Umbilical cord (tissue), 2 donors: ENCODE measurements around the gene EML4. TPM values are rescaled to one million over a fixed set of nuclear protein-coding genes. Genes with fewer than 3 reads are reported as not detected.
A peak's percentile ranks its signal among the peaks of the same experiment; 100 is the strongest.

Experiments used
- DNase-seq: peaks from one replicate; pipeline ENCODE4 v3.0.0-alpha.2; 2015; ENCODE audit warnings: low spot score
- total RNA-seq: library from RNA; depleted of rRNA; stranded (reverse); fragments of >200 nt; gene quantifications from one replicate; pipeline ENCODE4 v1.2.3, GENCODE V29; 2014; ENCODE audit warnings: low replicate concordance; ENCODE audit not compliant: insufficient read depth

The EML4 gene
- total RNA-seq, 1 donor from 2014 or later = 84.0 TPM

DNA sequence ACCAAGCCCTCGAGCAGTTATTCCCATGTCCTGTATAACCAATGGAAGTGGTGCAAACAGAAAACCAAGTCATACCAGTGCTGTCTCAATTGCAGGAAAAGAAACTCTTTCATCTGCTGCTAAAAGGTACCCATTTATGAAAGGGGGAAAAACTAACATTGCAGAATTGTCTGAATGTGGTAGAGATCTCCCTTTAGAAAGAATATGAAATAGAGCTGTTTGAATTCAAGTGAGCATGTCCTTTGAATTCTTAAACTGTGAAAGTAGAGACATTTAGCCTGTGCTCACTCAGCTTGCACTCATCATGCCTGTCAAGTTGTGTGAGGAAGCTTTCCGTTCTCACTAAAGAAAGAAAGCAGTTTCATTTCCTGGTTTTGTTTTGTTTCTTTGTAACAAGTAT lies 87.4 kb downstream of the EML4 start:
- DNase-seq = peak; percentile 22

DNA sequence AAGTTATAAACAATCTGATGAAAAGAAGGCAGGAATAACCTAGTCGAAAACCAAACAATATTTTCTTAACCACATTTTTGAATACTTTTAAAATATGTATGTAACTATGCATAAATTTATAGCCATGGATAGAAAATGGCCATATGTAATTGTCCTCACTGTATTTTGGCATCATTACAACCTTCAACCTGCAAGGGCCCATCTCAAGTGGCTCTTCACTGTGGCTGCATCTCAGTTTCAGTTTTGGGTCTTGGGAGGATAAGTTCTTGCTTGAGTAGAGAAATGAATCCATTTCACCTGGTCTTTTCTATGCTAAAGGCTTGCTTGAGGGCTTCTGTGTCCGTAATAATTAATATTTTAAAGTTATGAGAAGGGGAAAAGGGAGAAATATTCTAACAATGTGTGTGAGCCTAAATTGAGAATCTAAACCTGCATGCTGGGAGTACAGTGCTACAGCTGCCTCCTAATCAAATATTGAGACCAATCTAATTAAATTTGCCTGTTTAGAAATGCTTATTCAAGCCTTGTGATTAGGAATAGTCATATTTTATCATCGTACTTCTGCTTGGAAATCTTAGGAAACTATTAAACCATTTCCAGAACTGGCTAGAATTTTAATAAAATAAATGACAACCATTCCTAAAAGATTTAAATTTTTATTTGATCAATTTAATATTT lies 92.5 kb downstream of the EML4 start:
- no peak for DNase-seq

DNA sequence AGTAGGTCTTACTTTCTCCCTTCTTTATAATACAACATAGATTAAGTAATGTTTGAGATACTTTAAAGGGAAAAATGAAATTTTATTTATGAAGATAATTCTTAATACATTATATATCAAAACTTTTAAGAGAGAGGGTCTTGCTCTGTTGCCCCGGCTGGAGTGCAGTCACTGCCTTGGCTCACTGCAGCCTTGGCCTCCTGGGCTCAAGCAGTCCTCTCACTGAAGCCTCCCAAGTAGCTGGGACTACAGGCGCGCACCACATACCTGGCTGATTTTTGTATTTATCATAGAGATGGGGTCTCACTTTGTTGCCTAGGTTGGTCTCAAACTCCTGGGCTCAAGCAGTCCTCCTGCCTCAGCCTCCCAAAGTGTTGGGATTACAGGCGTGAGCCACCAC lies 97.1 kb downstream of the EML4 start:
- no peak for DNase-seq

DNA sequence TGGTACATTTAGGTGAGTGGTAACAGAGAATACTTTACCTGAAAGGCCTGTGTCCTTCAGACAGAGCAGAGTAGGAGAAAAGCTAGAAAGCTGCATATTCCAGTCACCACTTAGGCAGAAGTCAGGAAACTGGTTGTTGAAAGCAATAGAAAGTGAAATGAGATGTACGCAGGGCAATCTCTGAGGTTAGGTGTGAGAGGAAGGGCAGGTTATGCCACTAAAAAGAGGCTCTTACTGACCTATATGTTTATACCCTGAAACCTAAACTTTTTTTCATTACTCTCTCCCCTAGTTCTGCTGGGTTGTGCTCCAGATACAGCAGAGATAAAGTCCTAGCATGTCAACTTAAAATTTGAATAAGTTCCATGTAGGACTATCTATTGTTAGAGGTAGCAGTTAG lies 98.4 kb downstream of the EML4 start:
- no peak for DNase-seq

DNA sequence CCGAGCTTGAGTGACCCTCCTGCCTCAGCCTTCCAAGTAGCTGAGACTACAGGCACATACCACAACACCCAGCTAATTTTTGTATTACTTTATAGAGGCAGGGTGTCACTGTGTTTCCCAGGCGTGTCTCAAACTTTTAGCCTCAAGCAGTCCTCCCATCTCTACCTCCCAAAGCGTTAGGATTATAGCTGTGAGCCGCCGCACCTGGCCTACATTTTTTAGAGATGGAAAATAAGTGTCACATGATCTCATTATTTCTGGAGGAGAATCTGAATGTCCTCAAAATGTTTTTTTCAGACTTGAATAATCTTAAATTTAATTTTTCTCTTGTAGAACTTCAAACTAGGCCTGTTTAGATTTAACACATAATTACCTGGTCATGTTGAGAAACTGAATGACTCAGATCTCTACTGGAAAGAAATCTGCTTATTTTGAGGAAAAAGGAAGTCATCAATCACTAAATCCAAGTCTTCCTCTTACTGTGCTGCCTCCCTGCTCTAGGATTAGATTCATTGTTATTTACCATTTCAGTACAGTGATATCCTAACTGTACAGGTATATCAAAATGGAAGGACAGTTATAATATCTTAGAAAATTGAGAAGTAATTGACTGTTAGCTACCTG lies 99.5 kb downstream of the EML4 start:
- DNase-seq = no peak

DNA sequence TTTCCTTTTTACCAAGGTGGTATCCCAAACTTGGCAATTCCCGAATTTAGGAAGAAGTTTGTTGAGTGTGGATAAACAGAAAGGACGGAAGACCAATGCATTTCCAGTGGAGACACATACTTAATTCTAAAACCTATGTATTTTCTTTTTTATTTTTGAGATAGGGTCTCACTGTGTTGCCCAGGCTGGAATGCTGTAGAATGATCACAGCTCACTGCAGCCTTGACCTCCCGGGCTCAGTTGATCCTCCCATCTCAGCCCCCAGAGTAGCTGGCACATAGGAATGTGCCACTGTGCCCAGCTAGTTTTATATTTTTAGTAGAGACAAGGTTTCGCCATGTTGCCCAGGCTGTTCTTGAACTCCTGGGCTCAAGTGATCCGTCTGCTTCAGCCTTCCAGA lies 101.6 kb downstream of the EML4 start:
- DNase-seq = no peak

DNA sequence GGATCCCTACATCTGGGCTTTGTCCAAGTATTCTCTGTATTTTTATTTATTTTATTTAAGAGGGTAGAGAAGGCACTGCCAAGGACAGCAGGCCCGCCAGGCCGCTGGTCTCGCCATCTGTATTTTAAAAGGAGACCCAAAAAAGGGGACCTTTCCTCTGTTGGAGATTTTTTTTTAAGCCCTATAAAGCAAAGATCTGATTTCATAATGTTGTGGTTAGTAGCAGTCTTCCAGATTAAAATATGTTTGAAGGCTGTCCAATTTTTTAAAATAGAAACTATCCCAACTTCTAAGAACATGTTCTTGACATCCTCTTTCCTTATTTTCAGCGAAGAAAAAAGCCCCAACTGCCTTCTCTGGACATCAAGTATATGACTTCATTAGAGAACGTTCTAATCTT lies 102.1 kb downstream of the EML4 start:
- DNase-seq = peak; percentile 81

DNA sequence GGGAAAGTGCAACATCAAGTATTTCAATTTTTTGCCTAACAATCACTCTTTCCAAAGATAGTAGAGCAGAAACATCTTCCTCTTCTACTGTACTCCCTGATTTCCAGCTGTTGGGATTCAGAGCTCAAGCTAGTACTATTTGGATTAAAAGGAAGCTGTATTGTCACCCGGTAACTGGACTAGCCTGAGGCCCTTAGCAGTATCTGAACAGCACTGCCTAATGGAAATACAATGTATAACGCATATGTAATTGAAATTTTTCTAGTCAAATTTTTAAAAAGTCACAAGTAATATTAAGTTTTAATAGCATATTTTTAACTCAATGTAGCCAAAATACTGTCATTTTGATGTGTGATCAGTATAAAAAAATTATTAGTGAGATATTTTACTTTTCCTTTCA lies 105.7 kb downstream of the EML4 start:
- DNase-seq = no peak

DNA sequence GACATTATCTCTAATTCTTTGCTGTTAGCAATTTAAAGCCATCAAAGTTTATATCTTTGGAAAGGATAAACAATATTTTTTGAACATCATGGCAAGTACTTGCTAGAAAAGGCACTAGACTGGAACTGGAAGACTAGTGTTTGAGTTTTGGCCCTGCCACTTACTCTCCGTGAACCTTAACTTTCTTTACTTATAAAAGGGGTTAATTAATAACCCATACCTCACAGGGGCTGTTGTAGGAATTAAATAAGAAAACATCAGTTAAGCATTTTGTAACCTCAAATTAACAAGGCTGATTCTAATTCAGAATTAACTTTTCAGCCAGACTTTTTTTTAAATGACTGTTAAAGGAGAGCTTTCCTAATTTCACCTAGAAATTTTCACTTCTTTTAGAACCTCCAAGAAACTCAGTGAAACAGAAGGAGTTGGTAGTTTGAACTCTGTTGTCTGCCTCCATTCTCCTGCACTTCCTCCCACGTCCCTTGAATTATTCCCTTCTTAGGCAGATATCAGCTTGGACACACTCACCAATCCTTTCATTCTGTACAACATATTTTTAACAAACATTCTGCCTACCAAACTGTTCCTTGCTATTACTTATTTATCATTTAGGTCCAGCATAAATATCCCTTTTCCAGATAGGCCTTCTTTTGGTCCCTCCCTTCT lies 112.4 kb downstream of the EML4 start:
- DNase-seq = no peak

DNA sequence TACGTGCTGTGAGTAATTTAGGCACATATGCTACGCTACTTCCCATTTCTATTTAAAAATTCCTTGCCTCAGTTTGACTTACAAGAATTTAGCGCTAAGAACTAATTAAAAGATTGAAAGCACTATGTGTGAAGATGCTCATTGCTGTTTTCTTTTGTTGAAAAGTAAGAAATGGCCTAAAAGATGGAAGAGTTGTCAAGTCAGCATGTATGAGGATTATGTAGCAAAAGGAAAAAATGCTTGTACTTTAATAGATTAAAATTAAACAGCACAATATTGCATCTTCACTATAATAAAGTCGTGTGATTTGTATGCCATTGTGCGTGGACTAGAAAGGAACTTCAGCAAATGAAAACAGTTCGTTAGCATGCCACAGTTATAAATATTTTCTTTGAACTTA lies 114.9 kb downstream of the EML4 start:
- no peak for DNase-seq

DNA sequence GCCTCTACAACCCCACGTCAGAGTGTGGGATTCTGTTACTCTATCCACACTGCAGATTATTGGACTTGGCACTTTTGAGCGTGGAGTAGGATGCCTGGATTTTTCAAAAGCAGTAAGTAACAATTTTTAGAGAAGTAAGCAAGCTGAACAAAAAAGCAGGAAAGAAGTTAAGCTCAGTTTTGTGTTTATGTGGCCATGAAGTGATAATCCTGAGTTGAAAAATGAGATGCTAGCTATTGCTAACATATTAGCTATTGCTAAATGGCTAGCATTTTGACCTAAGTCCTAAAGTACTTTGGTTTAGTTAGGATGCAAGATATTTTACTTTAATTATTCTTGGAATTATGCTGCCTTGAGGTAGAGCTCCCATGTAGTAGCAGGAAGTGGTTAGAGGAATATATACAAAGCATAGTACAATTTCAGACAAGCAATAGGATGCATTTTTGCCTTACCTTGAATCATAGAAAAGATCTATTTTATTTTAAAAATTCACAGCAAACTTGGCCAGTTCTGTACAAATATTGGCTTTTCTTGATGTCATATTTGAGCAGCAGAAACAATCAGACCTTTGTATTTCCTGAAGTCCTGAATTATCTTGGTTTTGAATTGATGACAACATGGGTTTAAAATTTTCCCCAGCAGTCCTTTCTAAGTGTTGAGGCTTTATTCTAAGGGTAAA lies 117.3 kb downstream of the EML4 start:
- DNase-seq = no peak

DNA sequence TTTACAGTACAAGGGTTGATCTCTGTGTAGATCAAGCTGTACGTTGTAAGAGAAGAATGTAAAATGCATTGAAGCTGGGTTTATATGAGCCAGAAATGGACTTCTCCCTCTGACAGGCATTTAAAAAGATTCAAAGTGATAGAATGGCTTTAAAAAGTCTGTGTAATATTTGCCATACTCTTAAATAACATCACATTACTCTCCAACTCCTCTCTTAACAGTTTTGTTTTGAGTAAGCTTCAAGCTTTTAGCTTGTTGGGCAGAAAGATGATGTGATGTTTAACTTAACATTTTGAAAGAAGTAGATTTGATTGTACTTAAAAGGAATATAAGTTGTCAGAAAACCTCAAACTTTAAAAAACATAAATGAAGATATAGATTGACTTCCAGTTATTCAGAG lies 119.7 kb downstream of the EML4 start:
- no peak for DNase-seq

DNA sequence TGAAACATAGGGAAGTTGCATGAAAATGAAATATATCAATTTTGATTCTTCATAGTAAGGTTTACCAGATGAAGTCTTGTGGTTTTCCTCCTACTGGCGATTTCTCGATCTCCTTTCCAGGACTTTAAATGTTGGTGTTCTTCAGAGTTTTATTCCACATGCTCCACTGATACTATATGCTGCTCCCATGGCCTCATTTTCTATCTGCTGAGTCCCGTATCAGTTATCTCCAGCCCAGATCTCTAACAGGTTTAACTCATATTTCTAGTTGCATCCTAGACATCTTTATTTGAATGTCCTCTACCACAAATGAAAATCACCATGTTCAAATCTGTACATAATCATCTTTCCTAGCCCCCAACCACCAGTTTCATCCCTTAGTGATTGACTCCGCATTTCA lies 120.1 kb downstream of the EML4 start:
- no peak for DNase-seq

DNA sequence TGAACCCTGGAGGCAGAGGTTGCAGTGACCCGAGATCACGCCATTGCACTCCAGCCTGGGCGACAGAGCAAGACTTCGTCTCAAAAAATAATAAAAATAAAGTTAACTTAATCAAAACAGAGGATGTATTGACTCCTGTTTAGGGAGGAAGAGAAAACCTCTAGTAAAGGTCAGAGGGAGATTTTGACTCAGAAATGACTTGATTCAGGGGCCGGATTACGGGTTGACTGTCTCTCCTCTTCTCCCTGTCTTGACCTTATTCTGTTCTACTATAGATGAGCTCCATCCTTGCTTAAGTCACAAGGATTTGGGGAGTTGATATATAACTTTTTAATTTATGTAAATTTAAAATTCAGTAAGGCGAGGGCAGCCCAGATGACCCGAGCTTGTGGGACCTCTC lies 120.9 kb downstream of the EML4 start:
- DNase-seq = no peak

DNA sequence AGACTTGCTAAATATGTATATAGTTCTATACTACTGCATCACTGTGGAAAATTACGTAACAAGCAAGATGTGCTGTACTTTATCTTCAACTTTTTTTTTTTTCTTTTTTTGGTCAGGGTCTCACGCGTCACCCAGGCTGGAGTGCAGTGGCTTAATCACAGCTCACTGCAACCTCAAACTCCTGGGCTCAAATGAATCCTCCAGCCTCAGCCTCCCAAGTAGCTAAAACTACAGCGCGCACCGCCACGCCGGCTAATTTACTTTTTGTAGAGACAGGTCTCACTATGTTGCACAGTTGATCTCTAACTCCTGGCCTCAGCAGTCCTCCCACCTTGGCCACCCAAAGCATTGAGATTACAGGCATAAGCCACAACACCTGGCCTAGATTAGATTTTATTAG lies 123.9 kb downstream of the EML4 start:
- no peak for DNase-seq

DNA sequence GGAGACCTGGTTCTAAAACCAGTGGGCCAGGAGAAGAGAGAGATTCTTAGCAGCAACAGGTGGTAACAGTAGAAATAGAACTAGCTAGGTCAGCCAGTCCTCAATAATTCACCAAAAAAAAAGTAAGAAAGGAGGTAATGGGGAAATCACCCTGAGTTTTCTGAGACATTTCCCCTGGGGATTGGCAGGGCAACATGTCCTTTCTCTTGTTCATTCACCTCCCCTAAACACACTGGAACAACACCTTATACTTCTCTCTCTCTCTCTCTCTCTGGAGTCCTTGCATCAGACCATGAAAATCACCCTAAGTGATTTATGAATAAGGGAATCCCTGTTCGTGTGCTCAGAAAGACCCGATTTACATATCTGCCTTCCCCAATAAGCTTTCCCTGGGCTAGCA lies 127.1 kb downstream of the EML4 start:
- DNase-seq = no peak

DNA sequence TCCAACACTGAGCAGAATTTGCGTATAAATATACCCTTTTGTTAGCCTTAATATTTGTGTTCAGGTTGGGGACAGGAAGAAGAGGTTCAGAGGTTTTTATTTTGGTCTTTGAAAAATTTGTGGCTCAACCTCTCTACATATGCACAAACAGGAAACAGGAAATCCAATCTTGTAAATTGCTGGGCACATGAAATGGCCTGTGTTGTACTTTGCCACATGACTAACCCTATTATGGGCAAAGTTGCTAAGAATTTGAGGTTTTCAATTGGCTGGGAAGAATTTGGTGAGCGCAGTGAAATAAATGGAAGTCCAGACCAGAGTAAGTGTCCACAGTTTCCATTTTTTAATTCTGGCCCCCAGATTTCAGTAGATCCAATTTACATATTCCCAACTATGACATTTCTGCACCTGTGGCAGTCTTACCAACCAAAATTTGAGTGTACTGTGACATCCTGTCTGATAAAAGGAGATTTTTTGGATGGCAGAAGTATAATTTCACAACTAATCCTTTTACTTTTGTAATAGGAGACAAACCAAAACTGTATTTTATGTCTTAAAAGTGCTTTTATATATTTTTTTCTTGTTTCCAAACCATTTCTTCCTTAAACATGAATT lies 128.3 kb downstream of the EML4 start:
- DNase-seq = no peak

DNA sequence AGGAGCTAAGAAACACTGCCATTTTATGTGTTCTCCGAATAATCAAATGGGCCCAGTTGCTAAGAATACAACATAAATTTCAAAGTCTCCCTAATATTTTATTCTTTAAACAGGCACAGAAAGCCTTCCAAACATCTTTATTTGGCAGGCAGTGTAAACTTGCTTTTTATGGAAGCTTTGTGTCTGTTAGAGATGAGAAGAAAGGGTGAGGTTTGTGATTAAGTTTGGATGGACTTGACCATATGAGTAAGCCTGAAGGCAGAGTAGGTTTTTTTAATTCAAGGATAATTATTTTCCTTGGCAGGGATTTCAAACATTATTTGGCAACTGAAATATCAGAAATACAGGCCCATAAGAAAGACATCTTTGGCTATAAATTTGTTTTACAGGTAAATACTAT lies 129.0 kb downstream of the EML4 start:
- peak; percentile 39 for DNase-seq

DNA sequence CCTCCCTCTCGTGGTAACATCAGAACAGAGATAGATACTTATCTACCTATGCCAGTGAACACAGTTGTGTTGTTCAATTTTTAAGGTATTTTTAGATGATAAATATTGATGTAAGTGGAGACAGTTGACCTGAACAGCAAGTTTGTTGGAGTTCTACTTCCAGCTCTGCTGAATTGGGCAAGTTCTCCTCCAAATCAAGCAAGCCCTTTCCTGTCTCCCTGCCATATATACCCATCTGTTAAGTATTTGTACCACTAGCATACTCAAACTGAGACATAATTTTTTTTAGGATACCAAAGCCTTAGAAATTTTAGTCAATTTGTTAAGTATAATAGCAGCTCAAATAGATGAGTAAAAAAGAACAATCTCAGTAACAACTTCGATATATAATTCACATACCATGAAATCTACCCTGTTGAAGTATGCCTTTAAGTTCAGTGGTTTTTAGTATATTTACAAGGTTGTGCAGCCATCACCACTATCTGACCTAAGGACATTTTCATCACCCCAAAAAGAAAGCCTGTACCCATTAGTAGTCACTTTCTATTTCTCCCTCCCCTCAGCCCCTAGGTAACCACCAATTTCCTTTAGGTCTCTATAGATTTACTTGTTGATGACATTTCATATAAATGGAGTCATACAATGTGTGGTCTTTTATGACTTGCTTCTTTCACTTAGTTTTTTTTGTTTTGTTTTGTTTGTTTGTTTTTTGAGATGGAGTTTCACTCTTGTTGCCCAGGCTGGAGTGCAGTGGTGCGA lies 130.0 kb downstream of the EML4 start:
- no peak for DNase-seq

DNA sequence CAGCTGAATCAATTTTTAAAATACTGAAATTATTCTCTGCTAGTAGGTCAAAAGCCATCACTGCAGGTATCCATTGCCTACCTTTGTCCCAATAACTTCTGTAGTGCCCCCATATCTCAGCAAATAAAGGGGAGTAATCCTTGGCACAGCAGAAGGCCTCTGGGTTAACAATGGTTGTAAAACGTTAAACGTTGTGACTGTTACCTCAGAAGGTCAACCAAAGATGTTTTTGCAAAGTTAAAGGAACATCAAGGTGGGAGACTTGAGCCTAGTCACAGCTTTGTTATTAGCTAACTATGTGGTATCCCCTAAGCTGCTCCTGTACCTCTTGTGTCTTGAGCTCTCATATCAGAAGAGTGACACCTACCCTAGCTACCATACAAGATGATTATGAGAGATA lies 131.4 kb downstream of the EML4 start:
- DNase-seq = no peak

DNA sequence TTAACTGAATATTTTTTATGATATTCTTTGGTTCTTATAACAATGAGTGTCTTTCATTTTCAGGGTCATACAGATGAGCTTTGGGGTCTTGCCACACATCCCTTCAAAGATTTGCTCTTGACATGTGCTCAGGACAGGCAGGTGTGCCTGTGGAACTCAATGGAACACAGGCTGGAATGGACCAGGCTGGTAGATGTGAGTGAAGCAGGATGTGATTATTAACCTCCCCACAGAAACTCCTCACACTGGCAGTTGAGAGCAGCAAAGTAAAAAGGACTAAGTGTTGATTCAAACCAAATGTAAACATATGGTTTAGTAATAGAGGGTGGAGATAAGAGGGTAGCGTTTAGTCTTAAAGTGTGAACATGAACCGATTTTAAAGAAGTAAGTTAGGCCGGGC lies 134.1 kb downstream of the EML4 start:
- no peak for DNase-seq
